OCI-LY7 (cell line): ENCODE measurements around the gene USE1.

Experiments used
- CTCF ChIP-seq: fragments of 200-600 bp; sonication (generic); conservative IDR thresholded peaks from 2 replicates; pipeline ENCODE4 v1.5.1; 2014; ENCODE audit warnings: mild to moderate bottlenecking, antibody characterized with exemption, low read length, moderate library complexity, mixed read lengths
- EZH2phosphoT487 ChIP-seq: fragments of 200-600 bp; sonication (generic); IDR thresholded peaks from 2 replicates; pipeline ENCODE4 v1.6.1; 2018; ENCODE audit warnings: low read depth, borderline replicate concordance, mild to moderate bottlenecking, mixed run types, antibody characterized with exemption, low read length, moderate library complexity, mixed read lengths

GRCh38 chr19:17192751-17193150, 22.4 kb upstream of the USE1 start:
- TF ChIP-seq CTCF (no peak), EZH2phosphoT487 (no peak)
